ENCODE results near the gene LYAR.

DNA sequence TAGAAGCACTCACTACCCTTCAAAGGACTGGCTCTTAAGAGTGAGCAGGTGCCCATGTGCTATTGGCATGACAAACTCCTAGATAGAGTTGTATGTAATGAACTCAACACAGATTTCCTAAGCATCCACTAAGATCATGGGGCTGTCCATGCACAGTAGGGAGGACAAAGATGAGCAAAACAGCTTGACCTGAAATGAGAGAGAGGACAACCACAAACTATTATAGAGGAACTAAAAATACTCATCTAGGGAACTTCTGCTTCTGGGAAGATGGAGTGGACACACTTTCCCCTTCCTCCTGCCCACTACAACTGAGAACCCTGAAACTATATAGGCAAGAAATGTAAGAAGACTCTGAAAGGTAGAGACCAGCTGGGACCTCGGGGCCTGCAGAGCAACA lies 21.2 kb downstream of the LYAR start:
- TF ChIP-seq, protein P1, sequence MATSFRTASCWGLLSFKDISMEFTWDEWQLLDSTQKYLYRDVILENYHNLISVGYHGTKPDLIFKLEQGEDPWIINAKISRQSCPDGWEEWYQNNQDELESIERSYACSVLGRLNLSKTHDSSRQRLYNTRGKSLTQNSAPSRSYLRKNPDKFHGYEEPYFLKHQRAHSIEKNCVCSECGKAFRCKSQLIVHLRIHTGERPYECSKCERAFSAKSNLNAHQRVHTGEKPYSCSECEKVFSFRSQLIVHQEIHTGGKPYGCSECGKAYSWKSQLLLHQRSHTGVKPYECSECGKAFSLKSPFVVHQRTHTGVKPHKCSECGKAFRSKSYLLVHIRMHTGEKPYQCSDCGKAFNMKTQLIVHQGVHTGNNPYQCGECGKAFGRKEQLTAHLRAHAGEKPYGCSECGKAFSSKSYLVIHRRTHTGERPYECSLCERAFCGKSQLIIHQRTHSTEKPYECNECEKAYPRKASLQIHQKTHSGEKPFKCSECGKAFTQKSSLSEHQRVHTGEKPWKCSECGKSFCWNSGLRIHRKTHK (tag by site-specific recombination; IDR thresholded peaks at IDR 0.05): no peak
- TF ChIP-seq ZNF211 (tag by site-specific recombination; IDR thresholded peaks at IDR 0.05; ENCODE audit: low read depth): no peak
- TF ChIP-seq CTCF (tag by site-specific recombination; IDR thresholded peaks at IDR 0.05): no peak
- no peak for TF ChIP-seq ATF2 (tag by site-specific recombination; IDR thresholded peaks at IDR 0.05; ENCODE audit: low read depth)
- TF ChIP-seq, protein P2, sequence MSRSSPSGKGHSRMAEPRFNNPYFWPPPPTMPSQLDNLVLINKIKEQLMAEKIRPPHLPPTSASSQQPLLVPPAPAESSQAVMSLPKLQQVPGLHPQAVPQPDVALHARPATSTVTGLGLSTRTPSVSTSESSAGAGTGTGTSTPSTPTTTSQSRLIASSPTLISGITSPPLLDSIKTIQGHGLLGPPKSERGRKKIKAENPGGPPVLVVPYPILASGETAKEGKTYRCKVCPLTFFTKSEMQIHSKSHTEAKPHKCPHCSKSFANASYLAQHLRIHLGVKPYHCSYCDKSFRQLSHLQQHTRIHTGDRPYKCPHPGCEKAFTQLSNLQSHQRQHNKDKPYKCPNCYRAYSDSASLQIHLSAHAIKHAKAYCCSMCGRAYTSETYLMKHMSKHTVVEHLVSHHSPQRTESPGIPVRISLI (tag by site-specific recombination; IDR thresholded peaks at IDR 0.05): no peak
- TF ChIP-seq ZNF146 (tag by site-specific recombination; IDR thresholded peaks at IDR 0.05): no peak
- TF ChIP-seq ZNF785 (tag by site-specific recombination; IDR thresholded peaks at IDR 0.05): no peak
- TF ChIP-seq PRDM2 (tag by site-specific recombination; IDR thresholded peaks at IDR 0.05; ENCODE audit: borderline replicate concordance): no peak
- no peak for TF ChIP-seq HOXA7 (CRISPR knock-in tag; IDR thresholded peaks at IDR 0.05; ENCODE audit: borderline replicate concordance)
- TF ChIP-seq ZNF121 (tag by site-specific recombination; IDR thresholded peaks at IDR 0.05): no peak
- no peak for TF ChIP-seq REST (tag by site-specific recombination; IDR thresholded peaks at IDR 0.05)
- TF ChIP-seq ZNF610 (tag by site-specific recombination; IDR thresholded peaks at IDR 0.05; ENCODE audit: borderline replicate concordance): no peak
- no peak for TF ChIP-seq YY1 (tag by site-specific recombination; IDR thresholded peaks at IDR 0.05)
- TF ChIP-seq, protein P3, sequence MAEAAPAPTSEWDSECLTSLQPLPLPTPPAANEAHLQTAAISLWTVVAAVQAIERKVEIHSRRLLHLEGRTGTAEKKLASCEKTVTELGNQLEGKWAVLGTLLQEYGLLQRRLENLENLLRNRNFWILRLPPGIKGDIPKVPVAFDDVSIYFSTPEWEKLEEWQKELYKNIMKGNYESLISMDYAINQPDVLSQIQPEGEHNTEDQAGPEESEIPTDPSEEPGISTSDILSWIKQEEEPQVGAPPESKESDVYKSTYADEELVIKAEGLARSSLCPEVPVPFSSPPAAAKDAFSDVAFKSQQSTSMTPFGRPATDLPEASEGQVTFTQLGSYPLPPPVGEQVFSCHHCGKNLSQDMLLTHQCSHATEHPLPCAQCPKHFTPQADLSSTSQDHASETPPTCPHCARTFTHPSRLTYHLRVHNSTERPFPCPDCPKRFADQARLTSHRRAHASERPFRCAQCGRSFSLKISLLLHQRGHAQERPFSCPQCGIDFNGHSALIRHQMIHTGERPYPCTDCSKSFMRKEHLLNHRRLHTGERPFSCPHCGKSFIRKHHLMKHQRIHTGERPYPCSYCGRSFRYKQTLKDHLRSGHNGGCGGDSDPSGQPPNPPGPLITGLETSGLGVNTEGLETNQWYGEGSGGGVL (tag by site-specific recombination; IDR thresholded peaks at IDR 0.05): no peak

Data from HEK293 (cell line).